Adipose tissue (tissue), 3 donors: ENCODE data around the gene RAET1L. TPM values are rescaled to one million over a fixed set of nuclear protein-coding genes. Genes with fewer than 3 reads are reported as not detected.
"Not testable (repeated sequence)": the region's sequence is repeated elsewhere in the genome, so short reads cannot be mapped to it uniquely, and the experiment has no call there.

Source experiments
- H3K27ac ChIP-seq: one replicate; pipeline ENCODE4 v1.5.1; 2013; ENCODE audit warnings: low read depth, low read length
- WGBS, 3 donors: extraction: QIAGEN DNeasy Blood & Tissue Kit; methylation state at CpG; one replicate each; pipeline ENCODE4 v1.1.7; 2013; 5-methylcytosine and 5-hydroxymethylcytosine counted together
- polyA plus RNA-seq, 3 donors: library from polyadenylated mRNA; stranded (reverse); fragments of 200-250 nt; gene quantifications; one replicate each; pipeline ENCODE4 v1.2.3, GENCODE V29; 2013
- donor health status: healthy with polysubstance abuse.
- donor health status: Bipolar disorder and iron deficiency.
- donor health status: healthy.

RAET1L gene
- polyA plus RNA-seq, 3 donors, result 0.06 to 0.10 TPM; not detected in 1

GRCh38 chr6:149977221-149977620 lies 48.1 kb downstream of the RAET1L start:
- WGBS, 3 donors, result 58 to 80% (median 74%) methylated on average over 4 of the region's 4 CpGs
- H3K27ac ChIP-seq, result no peak overlapping the region

GRCh38 chr6:149975400-149975799 lies 49.9 kb downstream of the RAET1L start:
- no peak overlapping the region for H3K27ac ChIP-seq

- WGBS, 3 donors, result 39 to 43% (median 39%) methylated on average over 3 of the region's 3 CpGs
- no peak overlapping the region for H3K27ac ChIP-seq
Observed at GRCh38 chr6:149974825-149975224, 50.5 kb downstream of the RAET1L start.

- 54 to 57% (median 54%) methylated on average over 6 of the region's 6 CpGs for WGBS, 3 donors
- H3K27ac ChIP-seq, result not testable (repeated sequence)
Observed at GRCh38 chr6:149974394-149974793, 50.9 kb downstream of the RAET1L start.

GRCh38 chr6:149969635-149970034 lies 55.7 kb downstream of the RAET1L start:
- H3K27ac ChIP-seq, result no peak overlapping the region

GRCh38 chr6:149968909-149969308 lies 56.4 kb downstream of the RAET1L start:
- 63 to 93% (median 88%) methylated on average over 2 of the region's 2 CpGs for WGBS, 3 donors

More at GRCh38 chr6:149969635-149970034, 55.7 kb downstream of the RAET1L start:
- WGBS, 3 donors, result 73 to 88% (median 82%) methylated on average over 2 of the region's 2 CpGs

More at GRCh38 chr6:149968909-149969308, 56.4 kb downstream of the RAET1L start:
- not testable (repeated sequence) for H3K27ac ChIP-seq

Other genes starting within 250 kb of the RAET1L start
- 10 to 100 TPM in 2 of 3 donors, 1 to 10 TPM in 1; 2.2 to 11.6 (median 10.7) TPM for gene LRP11, start 161.2 kb downstream of the RAET1L start, polyA plus RNA-seq
- gene RAET1E, start 127.4 kb downstream of the RAET1L start, polyA plus RNA-seq, result under 1 TPM; 0.06 to 0.56 (median 0.43) TPM
- gene RAET1G, start 102.4 kb downstream of the RAET1L start, polyA plus RNA-seq, result 1 to 10 TPM in 1 of 3 donors, under 1 TPM in 1, not detected in 1; 0.16 to 1.2 TPM
- 1 to 10 TPM in 1 of 3 donors, under 1 TPM in 1, not detected in 1; 0.36 to 1.6 TPM for gene ULBP2, start 83.5 kb downstream of the RAET1L start, polyA plus RNA-seq
- under 1 TPM; 0.03 to 0.22 (median 0.16) TPM for gene ULBP1, start 61.6 kb downstream of the RAET1L start, polyA plus RNA-seq
- gene ULBP3, start 43.6 kb upstream of the RAET1L start, polyA plus RNA-seq, result 1 to 10 TPM in 1 of 3 donors, under 1 TPM in 2; 0.56 to 1.3 (median 0.67) TPM
- gene PPP1R14C, start 117.5 kb upstream of the RAET1L start, polyA plus RNA-seq, result under 1 TPM in 2 of 3 donors, not detected in 1; 0.40 to 0.58 TPM